GM19023 (cell line): Measurements from ENCODE around the gene FSTL5.
"Not testable (repeated sequence)": the region's sequence is repeated elsewhere in the genome, so short reads cannot be mapped to it uniquely, and the experiment has no call there.

Experiments
- ATAC-seq: cut with Tn5 transposase; IDR thresholded peaks from one replicate; pipeline ENCODE4 v1.9.1; 2021; ENCODE audit warnings: mild to moderate bottlenecking, moderate library complexity; ENCODE audit not compliant: unreplicated experiment

Gene FSTL5

DNA sequence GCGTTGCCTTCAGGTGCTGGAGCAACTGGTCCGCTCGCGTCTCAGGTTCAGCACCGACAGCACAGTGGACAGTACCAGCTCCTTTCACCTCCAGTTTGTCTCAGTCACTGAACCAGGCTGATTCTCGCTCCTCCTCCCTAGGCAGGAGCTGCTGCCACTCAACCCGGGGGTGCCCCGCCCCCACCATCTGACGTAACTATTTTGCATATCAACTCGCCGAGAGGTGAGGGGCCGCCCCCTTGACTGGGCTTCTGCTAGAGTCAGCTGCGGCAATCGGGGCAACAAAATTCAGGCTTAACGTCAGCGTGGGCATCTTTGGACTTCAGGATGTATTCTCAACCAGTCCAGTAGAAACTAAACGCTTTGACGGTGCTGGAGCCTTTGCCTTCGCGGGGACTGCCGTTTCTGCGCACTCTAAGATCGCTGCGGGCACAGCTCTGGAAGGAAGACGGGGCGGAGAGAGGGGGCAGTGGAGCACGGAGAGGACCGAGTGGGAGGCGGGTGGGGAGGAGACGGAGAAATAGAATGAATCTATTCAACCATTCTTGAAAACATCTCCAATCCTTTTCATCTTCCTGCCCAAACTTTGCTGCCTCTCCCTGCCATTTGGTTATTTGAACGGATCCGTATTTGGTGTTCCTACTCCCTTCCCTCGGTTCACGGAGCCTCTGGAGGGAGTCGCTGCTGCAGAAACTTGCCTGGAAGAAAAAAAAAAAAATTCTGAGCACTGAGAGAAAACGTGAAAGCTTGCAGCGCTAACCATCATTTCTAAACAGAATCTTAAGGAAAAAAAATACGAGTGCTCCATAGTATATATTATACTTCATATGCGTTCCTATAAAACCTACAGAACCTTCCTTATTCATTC, at the start of gene FSTL5:
FSTL5 (minus strand) TSS at position 109 of the 868 bp plus-strand sequence. CDS start 52,604 bp downstream, outside the sequence.
- ATAC-seq, result peak; percentile 94

GRCh38 chr4:162209706-162210105, 45.9 kb upstream of the FSTL5 start:
- no peak for ATAC-seq

GRCh38 chr4:162203478-162203877, 39.7 kb upstream of the FSTL5 start:
- ATAC-seq, result not testable (repeated sequence)

- ATAC-seq, result no peak
Observed at GRCh38 chr4:162201673-162202072, 37.9 kb upstream of the FSTL5 start.

DNA sequence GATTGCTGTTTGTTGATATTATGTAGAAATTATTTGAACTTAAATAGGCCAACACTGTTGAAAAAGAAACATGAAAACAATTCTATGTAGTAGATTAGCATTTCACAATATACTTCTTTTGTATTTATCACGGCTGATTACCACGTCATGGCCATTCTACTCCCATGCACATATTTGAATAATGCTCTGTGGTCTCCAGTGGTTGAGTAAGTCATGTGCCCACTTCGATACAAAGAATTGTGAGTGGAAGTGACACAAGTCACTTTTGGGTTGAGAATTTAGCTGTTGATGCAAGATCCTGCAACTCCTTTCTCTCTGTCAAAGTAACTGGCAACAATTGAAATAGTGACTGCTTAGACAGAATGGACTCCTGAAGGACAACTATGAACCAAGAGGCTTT, 6.7 kb upstream of the FSTL5 start:
- ATAC-seq, result no peak

DNA sequence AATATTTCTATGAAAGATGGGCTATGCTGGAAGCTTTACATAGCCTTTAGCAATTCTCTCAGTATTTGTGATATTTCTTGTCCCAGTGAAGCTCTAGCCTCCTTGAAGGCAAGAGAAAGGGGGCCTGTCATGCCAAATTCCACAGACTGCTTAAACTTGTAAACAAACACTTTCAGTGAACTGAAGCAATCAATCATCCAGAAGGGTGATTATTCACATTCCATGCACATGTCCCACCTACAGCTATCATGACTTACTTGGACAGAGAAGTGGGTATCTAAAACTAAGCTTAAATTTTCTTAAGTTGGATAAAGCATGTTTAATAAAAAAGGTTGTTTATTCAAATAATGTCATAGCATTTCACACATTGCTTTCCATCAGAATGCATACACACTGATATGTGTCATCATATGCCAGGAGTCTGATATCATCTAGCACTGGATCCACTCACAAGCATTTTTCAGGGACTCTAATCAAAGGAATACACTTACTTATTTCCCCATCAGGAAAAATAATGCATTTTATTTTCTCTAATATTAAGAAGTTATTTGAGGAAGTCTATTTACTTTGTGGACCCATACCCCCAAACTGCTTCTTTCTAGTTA, 1.2 kb upstream of the FSTL5 start:
- no peak for ATAC-seq

- no peak for ATAC-seq
Observed at GRCh38 chr4:162162672-162163071, 1.1 kb downstream of the FSTL5 start.

DNA sequence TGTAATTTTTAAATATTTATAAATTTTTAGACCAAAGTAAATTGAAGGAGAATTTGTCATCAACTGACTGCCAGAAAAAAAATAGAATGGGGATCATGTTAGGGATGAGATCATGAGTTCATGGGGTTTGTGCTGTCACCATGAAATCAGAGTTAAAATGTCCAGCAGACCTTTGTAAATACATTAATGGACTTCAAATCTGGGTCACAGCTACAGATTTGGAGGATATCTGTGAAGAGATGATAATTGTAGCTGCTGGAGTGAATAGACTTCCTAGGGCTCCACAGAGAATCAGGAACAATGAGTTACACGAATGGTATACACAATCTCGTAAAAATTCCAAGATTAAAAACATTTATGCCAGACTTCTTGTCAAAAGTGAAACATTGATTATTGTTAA, 6.6 kb downstream of the FSTL5 start:
- ATAC-seq, result no peak

GRCh38 chr4:162154862-162155540, 8.8 kb downstream of the FSTL5 start:
- no peak for ATAC-seq

GRCh38 chr4:162151850-162152249, 11.9 kb downstream of the FSTL5 start:
- no peak for ATAC-seq

DNA sequence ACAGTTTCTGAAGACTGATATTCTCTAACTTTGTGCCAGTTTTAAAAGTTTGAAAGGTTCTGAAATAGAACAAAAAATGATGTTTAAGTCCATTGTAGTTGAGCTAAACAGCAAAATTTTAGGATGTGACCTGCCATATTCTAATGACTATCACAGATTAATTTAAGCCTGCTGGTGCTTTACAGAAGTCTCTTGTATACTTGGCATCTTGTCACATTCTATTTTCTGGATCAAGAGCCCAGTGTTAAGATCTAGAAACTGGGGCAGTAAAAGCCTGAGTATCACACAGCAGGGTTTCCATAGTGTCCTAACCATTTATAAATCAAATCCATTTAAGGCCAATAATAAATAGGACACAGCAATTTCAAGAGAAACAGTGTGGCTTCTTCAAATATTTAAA, 12.4 kb downstream of the FSTL5 start:
- ATAC-seq, result no peak

- no peak for ATAC-seq
Observed at GRCh38 chr4:162149644-162150043, 14.2 kb downstream of the FSTL5 start.

DNA sequence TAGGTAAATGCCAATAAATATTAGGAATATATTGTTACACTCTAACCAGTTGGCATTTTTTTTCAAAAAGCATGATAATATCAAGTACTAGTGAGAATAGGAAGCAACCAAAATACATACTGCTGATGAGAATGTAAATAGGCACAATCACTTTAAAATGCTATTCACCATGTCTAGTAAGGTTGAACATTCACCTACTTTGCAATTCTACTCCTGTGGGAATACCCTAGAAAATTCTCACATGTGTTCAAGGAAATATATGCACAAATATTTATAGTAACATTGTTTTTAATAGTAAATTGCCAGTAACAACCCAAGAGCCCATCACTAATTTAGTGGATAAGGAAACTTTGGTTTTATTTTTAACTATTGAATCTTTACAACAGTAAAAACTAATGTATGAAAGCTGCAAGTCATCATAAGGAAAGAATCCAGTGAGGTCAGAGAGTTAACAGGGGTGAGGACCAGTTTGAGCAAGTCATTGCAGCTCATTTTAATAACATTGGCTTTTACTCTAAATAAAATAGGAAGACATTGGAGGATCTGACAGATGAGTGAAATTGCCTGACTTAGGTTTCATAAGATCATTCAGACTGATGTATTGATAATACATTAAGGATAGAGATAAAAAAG, 23.6 kb downstream of the FSTL5 start:
- no peak for ATAC-seq

- no peak for ATAC-seq
Observed at GRCh38 chr4:162139412-162139811, 24.4 kb downstream of the FSTL5 start.

DNA sequence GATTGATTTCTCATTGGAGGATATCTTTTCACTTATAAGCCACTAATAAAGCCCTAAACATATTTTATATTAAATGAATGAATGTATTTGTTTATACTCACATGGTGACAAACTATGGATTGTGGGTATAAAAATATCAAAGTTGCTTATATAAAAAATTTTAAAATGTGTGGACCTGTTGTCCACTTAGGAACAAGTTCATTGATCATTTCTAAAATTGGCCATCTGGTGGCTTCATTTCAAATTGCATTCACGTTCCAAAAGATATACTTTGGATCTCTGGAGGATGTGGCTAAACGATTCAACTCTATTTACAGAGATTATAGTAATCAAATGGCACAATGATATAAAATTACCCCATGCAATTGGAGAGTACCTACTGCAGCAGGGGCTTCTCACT, 32.5 kb downstream of the FSTL5 start:
- ATAC-seq, result no peak

GRCh38 chr4:162126729-162127128, 37.1 kb downstream of the FSTL5 start:
- ATAC-seq, result no peak

- ATAC-seq, result no peak
Observed at GRCh38 chr4:162117051-162117450, 46.7 kb downstream of the FSTL5 start.

DNA sequence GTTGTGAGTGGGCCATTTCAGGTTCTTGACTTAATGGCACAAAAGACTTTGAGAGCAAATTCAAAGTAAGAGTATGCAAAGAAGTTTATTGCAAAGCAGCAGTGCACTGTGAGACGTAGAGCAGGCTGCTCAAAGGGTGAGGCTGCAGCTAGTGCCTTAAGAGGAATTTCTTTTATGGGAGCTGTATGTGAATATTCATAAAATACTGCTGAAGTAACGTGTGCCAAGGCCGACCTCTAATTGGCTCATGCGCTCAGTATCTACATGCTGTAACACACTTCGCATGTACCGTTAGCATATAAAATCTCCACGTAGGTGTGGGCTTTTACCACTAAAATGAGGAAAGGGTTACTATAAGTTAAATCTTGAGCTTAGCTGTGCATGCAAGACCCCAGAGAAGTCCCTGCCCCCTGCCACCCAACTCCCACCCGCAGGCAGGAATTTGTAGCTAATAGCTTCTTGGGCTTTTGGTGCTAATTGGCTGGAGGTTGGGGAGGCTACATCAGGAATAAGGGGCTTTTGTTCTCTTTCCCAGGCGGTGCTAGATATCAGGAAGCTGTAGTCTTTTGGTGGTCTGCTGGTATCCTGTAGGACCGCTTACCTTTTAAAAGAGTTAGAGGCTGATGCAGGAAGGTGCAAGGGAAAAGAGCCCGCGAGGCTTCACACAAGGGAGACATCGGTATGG, 47.6 kb downstream of the FSTL5 start:
- no peak for ATAC-seq

- no peak for ATAC-seq
Observed at GRCh38 chr4:162115333-162115732, 48.5 kb downstream of the FSTL5 start.

DNA sequence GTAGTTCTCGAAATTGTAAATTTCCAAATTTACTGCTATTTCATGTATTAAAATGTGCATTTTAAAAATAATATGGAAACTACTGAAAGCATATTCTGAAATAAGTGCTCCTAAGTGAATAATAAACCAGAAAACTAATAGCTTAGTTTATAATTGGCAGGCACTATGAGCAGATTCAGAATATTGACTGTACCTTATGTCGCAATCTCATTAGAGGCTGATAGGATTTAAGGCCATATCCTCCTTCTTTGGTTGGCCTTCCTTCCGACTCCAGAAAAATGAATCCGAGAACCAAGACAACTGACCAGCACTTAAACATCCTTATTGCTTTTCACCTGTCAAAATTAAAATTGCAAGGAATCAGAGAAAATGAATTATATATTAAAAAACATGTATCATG, 52.7 kb downstream of the FSTL5 start:
- ATAC-seq, result no peak
